Esophagus (tissue), 2 donors: ENCODE results near the gene ATG4B. TPM values are rescaled to one million over a fixed set of nuclear protein-coding genes. Genes with fewer than 3 reads are reported as not detected.
A peak's percentile ranks its signal among the peaks of the same experiment; 100 is the strongest.
"Not testable (repeated sequence)": the region's sequence is repeated elsewhere in the genome, so short reads cannot be mapped to it uniquely, and the experiment has no call there.

Experiments
- H3K27ac ChIP-seq, 2 donors: one replicate each; pipeline ENCODE4 v1.5.1; 2013; ENCODE audit warnings: low read depth in 2 of 2, mild to moderate bottlenecking in 2 of 2, inconsistent platforms in 1 of 2, low read length in 1 of 2, moderate library complexity in 1 of 2
- H3K27me3 ChIP-seq, 2 donors: one replicate each; pipeline ENCODE4 v1.6.1; 2013; ENCODE audit warnings: low read length in 2 of 2, control low read depth in 1 of 2, mild to moderate bottlenecking in 1 of 2; ENCODE audit not compliant: insufficient read depth in 2 of 2, control insufficient read depth in 1 of 2
- H3K36me3 ChIP-seq, 2 donors: one replicate each; pipeline ENCODE4 v1.6.1; 2013; ENCODE audit warnings: low read length in 1 of 2; ENCODE audit not compliant: control insufficient read depth in 2 of 2, insufficient read depth in 2 of 2
- H3K4me1 ChIP-seq, 2 donors: one replicate each; pipeline ENCODE4 v1.6.1; 2013; ENCODE audit warnings: low read length in 1 of 2; ENCODE audit not compliant: control insufficient read depth in 2 of 2, insufficient read depth in 2 of 2
- H3K4me3 ChIP-seq, 2 donors: one replicate each; pipeline ENCODE4 v1.5.1; 2013; ENCODE audit warnings: low read length in 2 of 2, mild to moderate bottlenecking in 2 of 2, low read depth in 1 of 2, moderate library complexity in 1 of 2
- H3K9me3 ChIP-seq, 2 donors: one replicate each; pipeline ENCODE4 v1.6.1; 2013; ENCODE audit warnings: mild to moderate bottlenecking in 2 of 2, low read depth in 1 of 2, low read length in 1 of 2, moderate library complexity in 1 of 2; ENCODE audit not compliant: control insufficient read depth in 2 of 2, insufficient read depth in 1 of 2
- WGBS, 2 donors: extraction: QIAGEN DNeasy Blood & Tissue Kit; methylation state at CpG; one replicate each; pipeline ENCODE4 v1.1.7; 2013; 5-methylcytosine and 5-hydroxymethylcytosine counted together
- polyA plus RNA-seq, 2 donors: library from polyadenylated mRNA; stranded (reverse); fragments of 200-250 nt; gene quantifications; one replicate each; pipeline ENCODE4 v1.2.3, GENCODE V29; 2013
- donor health status: healthy with polysubstance abuse.
- donor health status: Bipolar disorder and iron deficiency.

Gene ATG4B
- polyA plus RNA-seq = 10 to 100 TPM; 43.2 to 54.4 TPM

- Histone ChIP-seq H3K36me3 (peaks cover 5 to 19% of the 10 kb centered on the region in 2 donors), H3K27me3 (no peaks in the 10 kb centered on the region), H3K4me3 (peak within 1 kb of the TSS; percentile 76 to 85), H3K9me3 (no peaks in the 10 kb centered on the region), H3K4me1 (peaks cover 8 to 18% of the 10 kb centered on the region in 2 donors), H3K27ac (peak within 1 kb of the TSS; percentile 98 to 99)
- 0% methylated on average over 109 to 123 of the region's 123 CpGs for WGBS, 2 donors
Measured at GRCh38 chr2:241637018-241637794, at the start of gene ATG4B, which contains the start of gene THAP4. TSS of gene ATG4B (plus strand) at chr2:241637693. CDS start at chr2:241637715, 22 bp downstream. TSS of gene THAP4 (minus strand) at chr2:241637158. CDS start at chr2:241637017, 141 bp downstream.

GRCh38 chr2:241589863-241590262 is 47.6 kb upstream of the ATG4B start:
- H3K27ac ChIP-seq, H3K27me3 ChIP-seq, H3K9me3 ChIP-seq, H3K4me1 ChIP-seq, H3K4me3 ChIP-seq: not testable (repeated sequence)
- 79 to 89% methylated on average over 17 of the region's 17 CpGs for WGBS, 2 donors
- peaks cover 0 to 30% of the 10 kb centered on the region in 2 donors for H3K36me3 ChIP-seq

- H3K36me3 ChIP-seq = peaks cover 0 to 31% of the 10 kb centered on the region in 2 donors
- not testable (repeated sequence) for H3K4me1 ChIP-seq, H3K27ac ChIP-seq, H3K4me3 ChIP-seq, H3K9me3 ChIP-seq, H3K27me3 ChIP-seq
- 90 to 91% methylated on average over 33 of the region's 33 CpGs for WGBS, 2 donors
Measured at GRCh38 chr2:241590496-241591455, 46.7 kb upstream of the ATG4B start.

GRCh38 chr2:241592126-241592845 is 45.2 kb upstream of the ATG4B start:
- WGBS, 2 donors = 91 to 92% methylated on average over 18 of the region's 18 CpGs
- Histone ChIP-seq H3K27me3 (no peaks in the 10 kb centered on the region), H3K4me1 (no peaks in the 10 kb centered on the region), H3K9me3 (peaks cover 0 to under 1% of the 10 kb centered on the region in 2 donors), H3K36me3 (peaks cover 0 to 30% of the 10 kb centered on the region in 2 donors), H3K4me3 (no peak overlapping the region), H3K27ac (no peak overlapping the region)

GRCh38 chr2:241593271-241593670 is 44.2 kb upstream of the ATG4B start:
- Histone ChIP-seq H3K4me1 (no peaks in the 10 kb centered on the region), H3K27ac (no peak overlapping the region), H3K4me3 (no peak overlapping the region), H3K27me3 (no peaks in the 10 kb centered on the region), H3K36me3 (peaks cover 0 to 34% of the 10 kb centered on the region in 2 donors), H3K9me3 (no peaks in the 10 kb centered on the region)
- 94 to 96% methylated on average over 16 of the region's 16 CpGs for WGBS, 2 donors

- WGBS, 2 donors = 89 to 92% methylated on average over 15 of the region's 15 CpGs
- peaks cover 0 to 29% of the 10 kb centered on the region in 2 donors for H3K36me3 ChIP-seq
- H3K4me3 ChIP-seq = no peak overlapping the region
- no peak overlapping the region for H3K27ac ChIP-seq
- H3K9me3 ChIP-seq = no peaks in the 10 kb centered on the region
- no peaks in the 10 kb centered on the region for H3K4me1 ChIP-seq
- H3K27me3 ChIP-seq = no peaks in the 10 kb centered on the region
Measured at GRCh38 chr2:241595600-241596140, 41.8 kb upstream of the ATG4B start.

GRCh38 chr2:241597561-241597960 is 39.9 kb upstream of the ATG4B start:
- peaks cover under 1 to 28% of the 10 kb centered on the region in 2 donors for H3K36me3 ChIP-seq
- no peaks in the 10 kb centered on the region for H3K4me1 ChIP-seq
- 93 to 95% methylated on average over 6 of the region's 6 CpGs for WGBS, 2 donors

GRCh38 chr2:241598061-241598460 is 39.4 kb upstream of the ATG4B start:
- WGBS, 2 donors = 73 to 78% methylated on average over 5 of the region's 5 CpGs
- no peaks in the 10 kb centered on the region for H3K27me3 ChIP-seq
- H3K36me3 ChIP-seq = peaks cover 4 to 33% of the 10 kb centered on the region in 2 donors

More at GRCh38 chr2:241597561-241597960, 39.9 kb upstream of the ATG4B start:
- H3K9me3 ChIP-seq = no peaks in the 10 kb centered on the region
- H3K27me3 ChIP-seq = no peaks in the 10 kb centered on the region
- no peak overlapping the region for H3K27ac ChIP-seq
- H3K4me3 ChIP-seq = no peak overlapping the region

GRCh38 chr2:241598487-241598886 is 39.0 kb upstream of the ATG4B start:
- Histone ChIP-seq H3K27me3 (no peaks in the 10 kb centered on the region), H3K36me3 (peaks cover 4 to 31% of the 10 kb centered on the region in 2 donors), H3K27ac (no peak overlapping the region), H3K9me3 (no peaks in the 10 kb centered on the region), H3K4me3 (no peak overlapping the region), H3K4me1 (no peaks in the 10 kb centered on the region)
- 39 to 58% methylated on average over 1 of the region's 1 CpG for WGBS, 2 donors

More at GRCh38 chr2:241598061-241598460, 39.4 kb upstream of the ATG4B start:
- Histone ChIP-seq H3K9me3 (no peaks in the 10 kb centered on the region), H3K4me3 (no peak overlapping the region), H3K4me1 (no peaks in the 10 kb centered on the region), H3K27ac (no peak overlapping the region)
